Activated CD4-positive, alpha-beta T cell treated with anti-CD3 and anti-CD28 coated beads for 4 hours (primary cell): ENCODE results near the gene CMYA5.

Experiments used
- DNase-seq, 2 donors: peaks; one replicate each; pipeline ENCODE4 v3.0.0-alpha.2; 2020

Gene CMYA5

DNA sequence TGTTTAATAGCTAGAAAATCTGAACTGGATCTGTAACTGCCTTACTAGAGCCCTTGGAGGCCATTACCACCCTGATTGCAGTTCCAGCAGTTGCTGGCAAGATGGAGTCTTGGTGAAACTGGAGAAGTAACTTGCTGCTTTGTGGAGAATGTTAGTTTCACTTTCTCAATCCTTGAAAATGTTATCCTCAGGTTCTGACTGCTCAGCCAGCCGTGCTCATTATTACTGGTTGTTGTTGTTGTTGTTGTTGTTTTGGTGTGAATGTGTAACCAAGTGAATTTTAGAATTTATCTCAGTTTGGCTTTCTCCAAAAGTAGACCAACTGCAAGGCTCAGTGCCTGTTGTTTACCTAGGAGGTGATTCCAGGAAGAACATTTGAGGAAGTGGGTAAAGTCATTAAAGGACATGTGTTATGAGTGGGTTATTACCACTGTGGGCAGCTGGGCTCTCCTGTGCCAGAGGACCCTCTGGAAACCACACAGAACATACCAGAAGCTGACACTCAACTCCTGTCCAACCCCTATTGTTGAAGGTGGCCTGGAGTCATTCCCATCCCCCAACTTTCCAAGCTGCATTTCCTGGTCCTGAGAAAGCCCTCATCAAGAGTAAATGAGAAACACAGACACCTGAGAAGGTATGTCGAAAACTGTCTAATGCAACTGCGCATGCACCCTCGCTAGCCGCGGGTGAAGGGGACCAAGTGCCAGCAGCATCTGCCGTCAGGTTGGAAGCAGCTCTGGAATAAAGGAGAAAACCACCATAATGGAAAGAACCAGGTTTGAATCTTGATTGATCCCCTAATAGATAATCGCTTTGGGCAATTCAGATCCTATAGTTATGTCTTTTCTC, 111.6 kb downstream of the CMYA5 start:
- no peak for DNase-seq

- no peak for DNase-seq
Measured at GRCh38 chr5:79802406-79802805, 112.8 kb downstream of the CMYA5 start.

GRCh38 chr5:79803007-79803406, 113.4 kb downstream of the CMYA5 start:
- DNase-seq: no peak

- no peak for DNase-seq
Measured at GRCh38 chr5:79806741-79807140, 117.1 kb downstream of the CMYA5 start.

DNA sequence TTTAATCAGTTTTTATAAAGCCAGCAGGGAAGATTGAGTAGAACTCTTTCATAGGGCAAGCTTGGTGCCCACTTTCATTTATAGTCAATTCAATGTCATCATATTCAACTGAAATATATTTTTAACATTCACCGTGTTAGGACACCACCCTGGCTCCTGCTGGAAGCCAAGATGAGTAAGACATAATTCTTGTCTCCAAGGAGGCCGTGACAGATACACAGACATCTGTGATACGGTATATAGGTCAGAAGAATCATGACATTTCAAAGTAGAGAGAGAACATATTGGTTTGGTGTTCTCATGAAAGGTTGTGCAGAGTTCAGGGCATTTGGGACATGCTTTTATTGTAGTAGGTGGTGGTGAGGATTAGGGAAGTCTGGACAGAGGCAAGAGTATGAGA, 120.1 kb downstream of the CMYA5 start:
- no peak for DNase-seq

DNA sequence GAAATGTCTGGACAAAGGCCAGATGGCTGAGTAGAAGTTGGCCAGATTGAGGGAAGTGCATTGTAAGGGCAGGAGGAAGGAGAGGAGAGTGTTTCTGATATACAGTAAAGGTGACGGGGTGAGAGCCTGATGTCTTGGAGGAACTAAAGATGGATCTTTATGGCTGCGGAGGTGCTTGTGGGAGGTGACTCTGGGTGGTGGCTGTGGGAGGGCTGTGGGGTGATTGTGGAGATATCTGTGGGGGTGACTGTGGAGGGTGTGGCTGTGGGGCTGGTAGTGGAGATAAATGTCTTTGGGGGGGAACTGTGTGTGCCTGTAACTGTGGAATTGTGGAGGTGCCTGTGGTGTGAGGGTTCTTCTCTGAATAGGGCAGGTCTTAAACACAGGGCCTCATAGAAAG, 121.4 kb downstream of the CMYA5 start:
- DNase-seq: no peak

DNA sequence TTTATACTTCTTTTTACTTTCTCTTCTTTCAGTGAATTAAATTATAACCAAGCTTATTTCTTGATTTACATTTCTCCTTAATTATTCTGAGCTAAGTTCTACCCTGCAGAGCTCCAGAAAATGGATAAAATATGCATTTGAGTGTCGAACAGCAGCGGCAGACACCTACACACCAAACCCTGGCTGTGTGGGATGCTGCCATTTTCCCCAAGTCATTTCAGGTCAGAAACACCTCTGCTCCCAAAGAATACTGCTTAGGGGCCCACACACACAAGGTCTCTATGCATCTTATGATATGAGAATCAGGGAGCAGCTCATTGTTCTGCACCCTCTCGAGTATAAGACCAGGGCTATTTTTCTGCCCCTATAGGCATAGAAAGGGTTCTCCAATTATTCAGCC, 122.3 kb downstream of the CMYA5 start:
- no peak for DNase-seq

DNA sequence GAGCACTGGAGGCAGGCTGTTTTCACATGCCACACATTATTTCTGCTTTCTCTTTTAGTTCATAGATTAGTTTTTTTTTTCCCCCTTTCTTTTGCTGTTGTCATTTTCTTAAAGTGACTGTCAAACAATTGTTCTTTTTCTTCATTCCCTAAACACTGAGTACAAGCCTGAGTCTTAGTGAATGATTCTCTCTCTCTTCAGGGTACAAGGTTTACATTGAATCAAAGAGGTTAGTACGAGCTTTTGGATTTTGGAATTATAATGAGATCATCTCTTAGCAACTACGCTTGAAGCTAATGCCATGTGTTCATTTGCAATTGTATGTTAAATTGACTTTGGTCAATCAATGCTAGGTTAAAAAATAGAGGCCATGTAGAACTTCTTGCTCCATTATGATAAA, 125.1 kb downstream of the CMYA5 start:
- DNase-seq: no peak

DNA sequence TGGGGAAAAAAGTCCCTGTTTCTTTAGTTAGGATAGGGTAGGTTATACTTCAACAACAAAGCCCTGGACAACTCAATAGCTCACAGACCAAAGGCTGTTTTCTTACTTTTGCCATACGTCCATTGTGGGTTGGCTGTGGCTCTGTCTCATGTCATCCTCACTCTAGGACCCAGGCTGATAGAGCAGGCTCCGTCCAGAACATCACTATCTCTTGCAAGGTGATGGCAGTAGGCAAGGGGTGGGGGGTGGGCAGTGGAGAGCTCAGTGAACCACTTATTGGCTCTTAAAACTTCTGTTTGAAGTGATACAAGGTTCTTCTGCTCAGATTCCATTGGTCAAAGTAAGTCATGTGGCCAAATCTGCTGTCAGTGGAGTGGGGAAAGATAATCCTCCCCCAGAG, 126.4 kb downstream of the CMYA5 start:
- no peak for DNase-seq

DNA sequence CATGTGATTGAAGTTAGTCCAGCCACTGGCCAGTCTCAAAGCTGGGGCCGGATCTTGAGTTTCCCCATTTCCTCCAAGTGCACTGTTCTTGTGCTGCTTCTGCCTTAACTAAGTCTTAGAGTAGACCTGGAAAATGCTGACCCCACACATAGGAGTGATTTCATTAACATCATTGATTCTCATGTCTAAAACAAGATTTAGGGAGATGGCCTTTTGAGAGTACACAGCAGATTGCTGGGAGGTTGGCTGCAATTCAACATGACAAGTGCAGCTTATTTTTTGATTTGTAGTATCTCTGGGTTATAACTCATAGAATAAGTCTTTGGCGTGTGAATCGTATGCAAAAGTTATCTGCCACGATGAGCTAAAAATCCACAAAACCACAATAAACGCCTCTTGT, 131.0 kb downstream of the CMYA5 start:
- DNase-seq: no peak

GRCh38 chr5:79824444-79824843, 134.8 kb downstream of the CMYA5 start:
- no peak for DNase-seq

GRCh38 chr5:79825802-79826201, 136.2 kb downstream of the CMYA5 start:
- no peak for DNase-seq

DNA sequence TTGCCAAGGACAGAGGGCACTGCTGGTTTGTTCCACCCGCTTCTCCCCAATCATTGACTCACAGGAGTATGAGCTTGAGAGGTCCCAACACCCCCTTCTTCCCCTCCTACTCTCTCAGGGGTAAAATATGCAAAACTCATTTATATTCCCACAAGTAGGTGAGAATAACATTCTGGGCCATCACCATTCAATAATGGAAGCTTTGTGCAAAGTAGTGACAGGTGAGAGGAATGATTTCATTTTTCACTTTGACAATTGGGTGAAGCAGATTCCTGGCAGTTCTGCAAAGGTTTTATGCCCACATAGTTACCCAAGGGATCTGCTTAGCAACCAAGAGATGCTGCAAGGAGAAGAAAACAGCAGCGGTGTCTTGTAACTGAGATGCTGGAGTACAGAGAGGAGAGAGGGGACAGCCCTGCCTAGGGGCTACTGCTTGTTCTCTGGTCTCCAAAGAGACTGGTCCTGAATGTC, 137.6 kb downstream of the CMYA5 start:
- DNase-seq: no peak

DNA sequence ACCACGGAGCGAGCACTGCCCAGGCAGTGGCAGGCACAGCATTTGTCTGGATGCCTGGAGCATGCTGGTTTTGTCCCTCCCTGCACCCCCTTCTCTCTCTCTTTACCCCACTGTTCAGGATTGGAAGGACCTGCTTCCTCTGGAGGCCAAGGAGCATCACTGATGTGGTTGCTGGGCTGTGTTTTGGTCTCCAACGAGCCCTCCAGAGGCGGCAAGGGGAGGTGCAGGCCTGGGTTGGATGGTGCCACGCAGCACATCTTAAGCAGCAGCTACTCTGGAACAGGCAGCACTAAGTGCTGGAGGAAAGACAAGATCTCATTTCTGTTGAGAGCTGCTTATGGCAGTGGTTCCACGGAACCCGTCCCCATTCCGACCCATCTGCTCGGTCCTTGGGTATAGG, 139.6 kb downstream of the CMYA5 start:
- no peak for DNase-seq

GRCh38 chr5:79831381-79832309, 142.0 kb downstream of the CMYA5 start:
- no peak for DNase-seq

- DNase-seq: no peak
Measured at GRCh38 chr5:79832911-79833310, 143.3 kb downstream of the CMYA5 start.

- DNase-seq: no peak
Measured at GRCh38 chr5:79834098-79834753, 144.6 kb downstream of the CMYA5 start.

GRCh38 chr5:79834754-79835714, 145.4 kb downstream of the CMYA5 start:
- DNase-seq: no peak

GRCh38 chr5:79837761-79838551, 148.3 kb downstream of the CMYA5 start:
- no peak for DNase-seq

GRCh38 chr5:79840084-79840990, 150.7 kb downstream of the CMYA5 start:
- DNase-seq: no peak
